Endothelial cell of umbilical vein (primary cell): ENCODE measurements around the gene CTNND2. TPM values are rescaled to one million over a fixed set of nuclear protein-coding genes. Genes with fewer than 3 reads are reported as not detected.

Experiments
- BruUV-seq: library from RNA; stranded (reverse); fragments of 400-500 nt; replicated peaks from 2 replicates; lab custom pipeline; 2021; lab: Mats Ljungman, UMichigan
- CTCF ChIA-PET: fragments of 300-600, 350-600 bp; sonication (Branson Sonifier 250); formaldehyde crosslinking; loops from one replicate; lab custom pipeline; 2021; ENCODE audit warnings: antibody characterized with exemption, inconsistent platforms; lab: Charles Lee
- POLR2A ChIA-PET: fragments of 300-600, 350-600 bp; sonication (Branson Sonifier 250); formaldehyde crosslinking; loops from one replicate; lab custom pipeline; 2021; ENCODE audit warnings: antibody characterized with exemption, inconsistent platforms; lab: Charles Lee
- DNase-seq: peaks from one replicate; pipeline ENCODE4 v3.0.0-alpha.2; 2011; ENCODE audit warnings: low read depth, low spot score
- FAIRE-seq: peaks from 2 replicates; lab custom pipeline; 2011; peaks lifted over from hg19 to GRCh38; lab: Jason Lieb, UNC
- H2AFZ ChIP-seq: 2 replicates; pipeline ENCODE4 v1.6.0; 2012; ENCODE audit warnings: low read depth, low read length, control low read depth, inconsistent platforms
- H3K27ac ChIP-seq: 2 replicates; pipeline ENCODE4 v1.5.1; 2011; ENCODE audit warnings: low read depth, mild to moderate bottlenecking, control low read depth, low read length, moderate library complexity; ENCODE audit not compliant: insufficient read depth
- H3K27me3 ChIP-seq, 2 experiments: 2 replicates each; pipeline versions ENCODE4 v1.6.0 to v1.6.1; 2011; ENCODE audit warnings: low read length in 2 of 2, mixed read lengths in 1 of 2; ENCODE audit not compliant: control insufficient read depth in 2 of 2, insufficient read depth in 2 of 2
- H3K36me3 ChIP-seq, 2 experiments: 2 replicates in 1 of 2; 3 replicates in 1 of 2; pipeline ENCODE4 v1.5.1; 2011; ENCODE audit warnings: low read length in 2 of 2, mild to moderate bottlenecking in 1 of 2, moderate library complexity in 1 of 2; ENCODE audit not compliant: control insufficient read depth in 2 of 2, insufficient read depth in 2 of 2; ENCODE audit errors: extremely low read depth in 1 of 2
- H3K4me1 ChIP-seq: 3 replicates; pipeline ENCODE4 v1.5.1; 2011; ENCODE audit warnings: mild to moderate bottlenecking, low read length; ENCODE audit not compliant: control insufficient read depth, insufficient read depth; ENCODE audit errors: extremely low read depth
- H3K4me2 ChIP-seq: 2 replicates; pipeline ENCODE4 v1.6.1; 2011; ENCODE audit warnings: low read length, control low read depth, mixed read lengths; ENCODE audit not compliant: insufficient read depth
- H3K4me3 ChIP-seq, 3 experiments: fragments of 200-600 bp in 1 of 3; sonication (generic), shearing (Covaris generic) in 1 of 3; replicated peaks in 1 of 3; 2 replicates each; pipeline ENCODE4 v1.5.1; 2011 to 2016; ENCODE audit warnings: control low read depth in 3 of 3, low read length in 3 of 3, mild to moderate bottlenecking in 2 of 3, inconsistent platforms in 1 of 3, low read depth in 1 of 3, moderate library complexity in 1 of 3; ENCODE audit not compliant: insufficient read depth in 1 of 3
- H3K79me2 ChIP-seq: 2 replicates; pipeline ENCODE4 v1.6.0; 2012; ENCODE audit warnings: low read length, inconsistent platforms; ENCODE audit not compliant: control insufficient read depth, insufficient read depth
- H3K9ac ChIP-seq: replicated peaks from 2 replicates; pipeline ENCODE3; 2011; ENCODE audit warnings: low read length, control low read depth; ENCODE audit not compliant: insufficient read depth; ENCODE audit errors: extremely low read depth
- H3K9me1 ChIP-seq: replicated peaks from 3 replicates; pipeline ENCODE4 v1.6.0; 2011; ENCODE audit warnings: mild to moderate bottlenecking, low read length; ENCODE audit not compliant: control insufficient read depth, insufficient read depth; ENCODE audit errors: extremely low read depth
- H3K9me3 ChIP-seq: replicated peaks from 2 replicates; pipeline ENCODE4 v1.5.1; 2012; ENCODE audit warnings: low read length, inconsistent platforms; ENCODE audit not compliant: control insufficient read depth, insufficient read depth
- H4K20me1 ChIP-seq: replicated peaks from 2 replicates; pipeline ENCODE3; 2011; ENCODE audit warnings: mild to moderate bottlenecking, low read length; ENCODE audit not compliant: control insufficient read depth, insufficient read depth; ENCODE audit errors: extremely low read depth
- CTCF ChIP-seq, 2 donors: IDR thresholded peaks; 1 replicate in 1 of 2; 2 replicates in 1 of 2; pipeline ENCODE4 v1.5.1; 2011; ENCODE audit warnings: low read length in 2 of 2, mild to moderate bottlenecking in 2 of 2, moderate library complexity in 2 of 2, control low read depth in 1 of 2, inconsistent platforms in 1 of 2, low read depth in 1 of 2; ENCODE audit not compliant: insufficient read depth in 1 of 2; ENCODE audit errors: extremely low read depth in 1 of 2
- EZH2 ChIP-seq: IDR thresholded peaks from 2 replicates; pipeline ENCODE4 v1.6.1; 2012; ENCODE audit warnings: borderline replicate concordance, low read depth, mild to moderate bottlenecking, moderate library complexity, low read length, inconsistent platforms; ENCODE audit not compliant: severe bottlenecking
- FOS ChIP-seq: IDR thresholded peaks from 2 replicates; pipeline ENCODE4 v1.6.1; 2011; ENCODE audit warnings: mild to moderate bottlenecking, low read length, moderate library complexity, borderline replicate concordance; ENCODE audit not compliant: insufficient read depth
- GATA2 ChIP-seq: IDR thresholded peaks from 2 replicates; pipeline ENCODE4 v1.7.0; 2011; ENCODE audit warnings: low read depth, mild to moderate bottlenecking, moderate library complexity, mixed read lengths, low read length; ENCODE audit not compliant: insufficient read length, insufficient read depth
- JUN ChIP-seq: IDR thresholded peaks from 2 replicates; pipeline ENCODE4 v1.6.1; 2011; ENCODE audit warnings: borderline replicate concordance, low read depth; ENCODE audit not compliant: insufficient read length, insufficient read depth
- MAX ChIP-seq: IDR thresholded peaks from 2 replicates; pipeline ENCODE4 v1.6.1; 2011; ENCODE audit not compliant: insufficient read depth, insufficient read length
- MYC ChIP-seq: IDR thresholded peaks from one replicate; pipeline ENCODE4 v1.6.1; 2011; ENCODE audit warnings: mild to moderate bottlenecking, low read depth, low read length
- POLR2A ChIP-seq: IDR thresholded peaks from 2 replicates; pipeline ENCODE4 v1.6.1; 2012; ENCODE audit warnings: low read depth, mild to moderate bottlenecking, control low read depth, low read length
- POLR2AphosphoS5 ChIP-seq: IDR thresholded peaks from 2 replicates; pipeline ENCODE4 v1.6.1; 2012; ENCODE audit warnings: low read depth, mild to moderate bottlenecking, control low read depth, low read length, moderate library complexity; ENCODE audit not compliant: insufficient read depth
- dilution Hi-C: fragments of 300-500 bp; cut with MboI; formaldehyde crosslinking; loops from one replicate; pipeline ENCODE4 v1.15.0; 2019; ENCODE audit warnings: low sequenced_read_pairs; ENCODE audit not compliant: extremely low pct_ligation_motif_present
- intact Hi-C: fragments of 100-400 bp; cut with micrococcal nuclease; formaldehyde crosslinking; loops from one replicate; pipeline ENCODE4 v1.10.0; 2022
- polyA plus RNA-seq, 4 experiments: library from polyadenylated mRNA; depleted of rRNA in 3 of 4; stranded (reverse) in 3 of 4; unstranded in 1 of 4; fragments of >200 nt; gene quantifications; 2 replicates each; pipeline versions ENCODE4 v1.2.1 to v1.2.3, GENCODE V29; 2011 to 2012; ENCODE audit warnings: missing spikeins in 1 of 4
- total RNA-seq: library from RNA; stranded (reverse); gene quantifications from 2 replicates; pipeline ENCODE4 v1.2.3, GENCODE V29; 2021

CTNND2 gene
- total and polyA plus RNA-seq, 2 donors (not counting 3 experiments of a cell fraction or from before 2014, with no cell fraction given), result not detected

- Histone ChIP-seq H3K4me1 (no peaks in the 10 kb centered on the region), H3K4me3 (no peak overlapping the region), H3K9me3 (no peaks in the 10 kb centered on the region), H3K27ac (no peak overlapping the region), H2AFZ (no peak overlapping the region), H4K20me1 (no peaks in the 10 kb centered on the region), H3K36me3 (no peaks in the 10 kb centered on the region), H3K79me2 (no peaks in the 10 kb centered on the region), H3K27me3 (no peaks in the 10 kb centered on the region), H3K4me2 (no peak overlapping the region), H3K9me1 (no peaks in the 10 kb centered on the region), H3K9ac (no peak overlapping the region)
- no TSS peak for BruUV-seq
- dilution Hi-C loops (no loop called here), intact Hi-C loops (no loop called here)
- FAIRE-seq (no peak), DNase-seq (no peak)
- TF ChIP-seq MYC, result no peak
- no peak for TF ChIP-seq MAX
- no peak for TF ChIP-seq GATA2
- TF ChIP-seq CTCF (IDR thresholded peaks at IDR 0.05; ENCODE audit: extremely low read depth in 1 of 2, insufficient read depth in 1 of 2, low read depth in 1 of 2, low read length in 2 of 2), result no peak
- TF ChIP-seq EZH2, result no peak
- no peak for TF ChIP-seq POLR2A
- TF ChIP-seq JUN, result no peak
- no peak for TF ChIP-seq POLR2AphosphoS5
- TF ChIP-seq FOS, result no peak
- ChIA-PET CTCF (no interaction called here), POLR2A (no interaction called here)
Measured at GRCh38 chr5:11043881-11044280, 860.4 kb downstream of the CTNND2 start.
